ENCODE measurements around the gene CDH22. TPM values are rescaled to one million over a fixed set of nuclear protein-coding genes. Genes with fewer than 3 reads are reported as not detected.

Gene CDH22
- total and polyA plus RNA-seq, 2 experiments from 2014 or later, result not detected

DNA sequence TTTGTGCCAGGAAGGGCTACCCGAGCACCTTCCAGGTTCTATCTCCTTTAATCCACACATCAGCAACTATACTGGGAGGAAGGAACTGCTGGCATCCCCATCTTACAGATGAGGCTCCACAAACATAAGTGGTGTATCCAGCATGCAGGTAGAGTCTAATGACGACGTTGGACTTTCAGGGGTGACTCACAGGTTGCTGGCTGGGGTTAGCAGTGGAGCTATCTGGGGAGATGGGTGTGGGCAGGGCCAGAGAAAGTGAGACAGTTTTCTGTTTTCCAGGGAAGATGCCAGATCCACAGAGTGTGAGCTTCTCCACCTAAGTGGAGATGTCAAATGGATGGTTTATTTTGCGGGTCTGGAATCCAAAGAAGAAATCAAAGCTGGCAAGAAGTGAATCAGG is 31.8 kb downstream of the CDH22 start:
- Histone ChIP-seq H3K4me3 (no peak overlapping the region), H3K27ac (no peak overlapping the region), H3K36me3 (no peaks in the 10 kb centered on the region), H3K9me3 (ENCODE audit: low read depth) (no peaks in the 10 kb centered on the region), H3K4me1 (ENCODE audit: low read depth) (peaks cover 7% of the 10 kb centered on the region), H3K27me3 (no peaks in the 10 kb centered on the region)
- peak in 1 of 2 donors; percentile 5 for DNase-seq (ENCODE audit: low read depth in 1 of 2, low spot score in 1 of 2)
- TF ChIP-seq, protein P1, sequence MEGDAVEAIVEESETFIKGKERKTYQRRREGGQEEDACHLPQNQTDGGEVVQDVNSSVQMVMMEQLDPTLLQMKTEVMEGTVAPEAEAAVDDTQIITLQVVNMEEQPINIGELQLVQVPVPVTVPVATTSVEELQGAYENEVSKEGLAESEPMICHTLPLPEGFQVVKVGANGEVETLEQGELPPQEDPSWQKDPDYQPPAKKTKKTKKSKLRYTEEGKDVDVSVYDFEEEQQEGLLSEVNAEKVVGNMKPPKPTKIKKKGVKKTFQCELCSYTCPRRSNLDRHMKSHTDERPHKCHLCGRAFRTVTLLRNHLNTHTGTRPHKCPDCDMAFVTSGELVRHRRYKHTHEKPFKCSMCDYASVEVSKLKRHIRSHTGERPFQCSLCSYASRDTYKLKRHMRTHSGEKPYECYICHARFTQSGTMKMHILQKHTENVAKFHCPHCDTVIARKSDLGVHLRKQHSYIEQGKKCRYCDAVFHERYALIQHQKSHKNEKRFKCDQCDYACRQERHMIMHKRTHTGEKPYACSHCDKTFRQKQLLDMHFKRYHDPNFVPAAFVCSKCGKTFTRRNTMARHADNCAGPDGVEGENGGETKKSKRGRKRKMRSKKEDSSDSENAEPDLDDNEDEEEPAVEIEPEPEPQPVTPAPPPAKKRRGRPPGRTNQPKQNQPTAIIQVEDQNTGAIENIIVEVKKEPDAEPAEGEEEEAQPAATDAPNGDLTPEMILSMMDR (IDR thresholded peaks at IDR 0.05; ENCODE audit: low read depth, low read length), result no peak

DNA sequence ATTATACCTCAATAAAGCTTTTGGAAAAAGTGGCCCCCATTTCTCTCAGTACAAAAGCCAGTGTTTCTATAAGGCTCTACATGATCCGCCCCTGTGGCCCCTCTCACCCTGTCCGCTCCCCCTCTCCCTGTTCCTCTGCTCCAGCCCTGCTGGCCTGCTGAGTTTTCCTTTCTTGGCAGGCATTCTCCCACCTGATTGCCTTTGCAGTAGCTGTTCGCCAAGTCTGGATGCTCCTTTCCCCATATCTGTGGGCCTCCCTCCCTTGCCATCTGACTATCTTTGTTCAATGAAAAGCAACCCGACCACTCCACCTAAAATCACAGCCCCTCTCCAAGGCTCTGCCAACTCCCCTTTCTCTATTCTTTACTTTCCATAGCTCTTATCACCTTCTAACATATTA is 33.2 kb downstream of the CDH22 start:
- TF ChIP-seq, protein P1 (IDR thresholded peaks at IDR 0.05; ENCODE audit: low read depth, low read length), result no peak
- no peak for DNase-seq (ENCODE audit: low read depth in 1 of 2, low spot score in 1 of 2)
- Histone ChIP-seq H3K4me3 (no peak overlapping the region), H3K27me3 (no peaks in the 10 kb centered on the region), H3K36me3 (no peaks in the 10 kb centered on the region), H3K27ac (no peak overlapping the region), H3K4me1 (ENCODE audit: low read depth) (peaks cover 7% of the 10 kb centered on the region), H3K9me3 (ENCODE audit: low read depth) (no peaks in the 10 kb centered on the region)

DNA sequence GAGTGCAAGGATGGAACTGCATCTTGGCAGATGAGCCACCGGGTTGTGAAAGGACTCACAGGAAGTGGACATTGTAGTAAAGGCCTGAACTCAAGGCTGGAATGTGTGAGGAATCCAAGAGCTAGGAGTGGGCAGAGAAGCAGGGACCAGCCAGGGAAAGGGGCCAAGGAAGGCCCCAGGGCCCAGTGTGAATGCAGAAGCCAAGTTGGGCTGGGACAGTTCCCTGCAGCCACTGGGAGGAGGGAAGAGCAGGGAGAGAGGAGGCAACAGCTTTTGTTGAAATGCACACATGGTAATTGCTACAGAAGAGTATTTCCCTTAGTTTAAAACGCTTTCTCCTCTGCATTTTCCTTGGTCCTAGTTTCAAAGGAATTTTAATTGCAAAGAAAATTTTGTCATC is 34.6 kb downstream of the CDH22 start:
- TF ChIP-seq, protein P1 (IDR thresholded peaks at IDR 0.05; ENCODE audit: low read depth, low read length), result no peak
- no peak for DNase-seq (ENCODE audit: low read depth in 1 of 2, low spot score in 1 of 2)
- Histone ChIP-seq H3K27me3 (no peaks in the 10 kb centered on the region), H3K9me3 (ENCODE audit: low read depth) (no peaks in the 10 kb centered on the region), H3K4me3 (no peak overlapping the region), H3K4me1 (ENCODE audit: low read depth) (peaks cover 7% of the 10 kb centered on the region), H3K27ac (no peak overlapping the region), H3K36me3 (no peaks in the 10 kb centered on the region)

DNA sequence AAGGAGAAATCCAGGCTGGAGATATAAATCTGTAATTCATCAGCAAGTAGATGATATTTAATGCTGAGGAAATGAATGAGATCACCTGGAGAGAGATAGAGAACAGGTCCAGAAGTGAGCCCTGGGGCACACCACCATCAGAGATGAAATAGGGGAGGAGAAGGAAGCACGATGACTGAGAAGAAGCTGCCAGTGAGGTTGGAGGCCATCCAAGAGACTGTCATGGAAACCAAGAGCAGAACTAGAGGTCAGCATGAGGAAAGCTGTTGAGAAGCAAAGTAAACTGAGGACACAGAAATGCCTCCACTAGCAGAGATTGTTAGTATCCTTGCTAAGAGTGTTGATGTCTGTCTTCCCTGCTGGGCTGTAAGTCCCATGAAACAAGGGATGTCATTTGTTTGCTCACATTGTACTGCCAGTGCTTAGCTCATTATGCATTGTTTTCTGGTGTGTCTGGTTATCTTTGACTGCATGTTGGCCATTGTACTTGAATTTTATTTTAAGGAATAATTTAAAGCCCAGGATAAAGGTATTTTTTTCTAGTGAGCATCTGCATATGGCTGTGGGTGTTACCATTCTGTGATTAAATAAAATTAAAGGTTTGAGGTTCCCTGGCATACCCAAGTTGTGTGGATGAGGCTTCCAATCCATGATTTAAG is 35.8 kb downstream of the CDH22 start:
- Histone ChIP-seq H3K36me3 (no peaks in the 10 kb centered on the region), H3K4me3 (no peak overlapping the region), H3K27ac (no peak overlapping the region), H3K4me1 (ENCODE audit: low read depth) (peaks cover 1% of the 10 kb centered on the region), H3K27me3 (no peaks in the 10 kb centered on the region), H3K9me3 (ENCODE audit: low read depth) (no peaks in the 10 kb centered on the region)
- TF ChIP-seq, protein P1 (IDR thresholded peaks at IDR 0.05; ENCODE audit: low read depth, low read length), result no peak
- DNase-seq (ENCODE audit: low read depth in 1 of 2, low spot score in 1 of 2), result no peak

DNA sequence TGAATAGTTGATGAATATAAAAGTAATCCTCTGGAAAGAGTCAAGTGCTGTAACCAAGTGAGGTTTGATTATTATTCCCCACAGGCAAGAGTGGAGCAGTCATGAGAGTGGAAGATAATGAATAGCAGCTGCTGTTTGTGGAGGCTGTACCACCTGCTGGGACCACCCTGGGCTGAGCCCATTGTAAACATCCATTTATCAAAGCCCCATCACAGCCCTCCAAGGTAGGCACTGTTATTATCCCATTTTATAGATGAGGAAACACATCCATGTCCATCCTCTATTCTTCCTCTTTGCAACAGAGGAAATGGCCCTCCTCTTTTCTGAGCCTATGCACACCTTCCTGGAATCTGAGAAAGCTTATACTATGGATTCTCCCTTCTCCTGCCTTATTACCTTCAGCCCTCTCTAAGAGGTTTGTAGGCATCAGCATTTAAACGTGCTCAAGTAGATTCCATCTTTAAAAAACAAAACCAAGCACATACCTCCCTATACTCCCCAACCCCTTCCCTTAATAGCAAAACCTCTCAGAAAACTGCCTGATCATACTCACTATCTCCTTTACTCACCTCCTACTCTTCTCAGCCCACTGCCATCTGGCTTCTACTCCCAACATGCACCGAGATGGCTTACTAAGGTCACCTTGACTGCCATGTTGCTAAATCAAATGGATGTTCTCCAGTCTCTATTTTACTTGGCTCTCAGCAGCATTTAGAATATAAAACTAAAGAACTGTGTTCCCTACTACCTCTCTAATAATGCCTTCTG is 37.1 kb downstream of the CDH22 start:
- TF ChIP-seq, protein P1 (IDR thresholded peaks at IDR 0.05; ENCODE audit: low read depth, low read length), result no peak
- DNase-seq (ENCODE audit: low read depth in 1 of 2, low spot score in 1 of 2), result no peak
- H3K9me3 ChIP-seq (ENCODE audit: low read depth), result no peaks in the 10 kb centered on the region
- no peak overlapping the region for H3K27ac ChIP-seq
- no peaks in the 10 kb centered on the region for H3K27me3 ChIP-seq
- no peaks in the 10 kb centered on the region for H3K36me3 ChIP-seq
- H3K4me3 ChIP-seq, result no peak overlapping the region
- H3K4me1 ChIP-seq (ENCODE audit: low read depth), result no peaks in the 10 kb centered on the region
